PFSK-1 (cell line): ENCODE data around the gene HEMK1.

Experiments
- POLR2AphosphoS5 ChIP-seq: IDR thresholded peaks from 2 replicates; pipeline ENCODE4 v1.6.1; 2012; ENCODE audit warnings: low read depth, mild to moderate bottlenecking, control low read depth, low read length, moderate library complexity
- TF ChIP-seq, protein P1 (sequence below), 2 experiments: IDR thresholded peaks; 2 replicates each; pipeline versions ENCODE4 v1.6.1 to v1.8.0; 2011 to 2012; ENCODE audit warnings: low read depth in 2 of 2, low read length in 2 of 2, control low read depth in 1 of 2, inconsistent platforms in 1 of 2, mild to moderate bottlenecking in 1 of 2, moderate library complexity in 1 of 2; ENCODE audit not compliant: insufficient read depth in 1 of 2

DNA sequence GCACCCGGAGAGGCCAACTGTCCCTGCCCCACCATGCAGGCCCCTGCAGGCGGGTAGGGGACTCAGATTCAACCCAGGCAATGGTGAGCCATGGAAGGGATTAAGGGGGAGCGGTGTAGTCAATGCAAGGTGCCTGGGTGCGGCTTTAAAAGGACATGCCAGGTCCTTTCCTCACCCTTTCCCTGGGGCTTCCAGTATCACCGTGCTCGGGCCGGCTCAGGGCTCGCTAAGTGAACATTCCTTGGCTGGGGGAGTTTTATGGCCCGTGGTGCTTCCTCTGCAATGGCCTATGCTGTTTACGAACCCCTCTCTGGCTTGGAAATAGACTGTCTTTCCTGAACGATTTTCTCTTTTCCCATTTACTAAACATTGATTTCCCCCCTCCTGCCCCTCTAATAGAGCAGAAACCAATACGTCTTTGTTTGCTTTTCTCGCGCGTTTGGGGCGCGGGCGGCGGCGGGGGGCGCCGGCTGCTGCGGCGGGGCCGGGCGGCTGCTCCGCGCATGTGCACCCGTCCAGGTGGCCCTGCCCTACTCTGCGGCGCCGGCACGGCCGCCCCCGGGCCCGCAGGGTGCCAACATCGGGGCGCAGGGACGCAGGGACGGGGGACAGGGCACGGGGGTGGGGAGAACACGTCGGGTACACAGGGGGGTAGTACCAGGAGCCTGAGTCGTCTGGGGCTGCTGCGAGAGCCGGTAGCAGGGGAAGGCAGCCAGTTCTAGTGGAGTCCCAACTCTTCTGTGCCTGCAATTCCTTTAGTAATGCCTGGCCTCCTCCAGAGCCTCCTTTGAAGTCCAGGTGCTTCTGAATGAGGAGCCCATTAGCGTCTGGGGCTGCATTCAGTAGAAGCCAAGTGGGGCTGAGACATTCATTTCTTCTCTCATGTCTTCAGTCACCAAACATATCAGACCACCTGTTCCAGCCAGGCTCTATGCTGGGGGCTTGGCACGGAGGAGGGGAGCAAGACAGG lies 39.0 kb upstream of the HEMK1 start:
- no peak for TF ChIP-seq POLR2AphosphoS5
- TF ChIP-seq, protein P1, sequence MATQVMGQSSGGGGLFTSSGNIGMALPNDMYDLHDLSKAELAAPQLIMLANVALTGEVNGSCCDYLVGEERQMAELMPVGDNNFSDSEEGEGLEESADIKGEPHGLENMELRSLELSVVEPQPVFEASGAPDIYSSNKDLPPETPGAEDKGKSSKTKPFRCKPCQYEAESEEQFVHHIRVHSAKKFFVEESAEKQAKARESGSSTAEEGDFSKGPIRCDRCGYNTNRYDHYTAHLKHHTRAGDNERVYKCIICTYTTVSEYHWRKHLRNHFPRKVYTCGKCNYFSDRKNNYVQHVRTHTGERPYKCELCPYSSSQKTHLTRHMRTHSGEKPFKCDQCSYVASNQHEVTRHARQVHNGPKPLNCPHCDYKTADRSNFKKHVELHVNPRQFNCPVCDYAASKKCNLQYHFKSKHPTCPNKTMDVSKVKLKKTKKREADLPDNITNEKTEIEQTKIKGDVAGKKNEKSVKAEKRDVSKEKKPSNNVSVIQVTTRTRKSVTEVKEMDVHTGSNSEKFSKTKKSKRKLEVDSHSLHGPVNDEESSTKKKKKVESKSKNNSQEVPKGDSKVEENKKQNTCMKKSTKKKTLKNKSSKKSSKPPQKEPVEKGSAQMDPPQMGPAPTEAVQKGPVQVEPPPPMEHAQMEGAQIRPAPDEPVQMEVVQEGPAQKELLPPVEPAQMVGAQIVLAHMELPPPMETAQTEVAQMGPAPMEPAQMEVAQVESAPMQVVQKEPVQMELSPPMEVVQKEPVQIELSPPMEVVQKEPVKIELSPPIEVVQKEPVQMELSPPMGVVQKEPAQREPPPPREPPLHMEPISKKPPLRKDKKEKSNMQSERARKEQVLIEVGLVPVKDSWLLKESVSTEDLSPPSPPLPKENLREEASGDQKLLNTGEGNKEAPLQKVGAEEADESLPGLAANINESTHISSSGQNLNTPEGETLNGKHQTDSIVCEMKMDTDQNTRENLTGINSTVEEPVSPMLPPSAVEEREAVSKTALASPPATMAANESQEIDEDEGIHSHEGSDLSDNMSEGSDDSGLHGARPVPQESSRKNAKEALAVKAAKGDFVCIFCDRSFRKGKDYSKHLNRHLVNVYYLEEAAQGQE (IDR thresholded peaks at IDR 0.05; ENCODE audit: insufficient read depth in 1 of 2, low read depth in 2 of 2, low read length in 2 of 2) = no peak
